HG02870 (cell line): ENCODE measurements around the gene GIPC3.
"Not testable (repeated sequence)": the region's sequence is repeated elsewhere in the genome, so short reads cannot be mapped to it uniquely, and the experiment has no call there.

Experiments
- ATAC-seq: cut with Tn5 transposase; IDR thresholded peaks from one replicate; pipeline ENCODE4 v1.9.1; 2021; ENCODE audit warnings: mild to moderate bottlenecking, moderate library complexity; ENCODE audit not compliant: unreplicated experiment

Gene GIPC3

GRCh38 chr19:3575949-3576673 lies 9.2 kb upstream of the GIPC3 start:
- ATAC-seq = no peak

GRCh38 chr19:3576696-3577443 lies 8.4 kb upstream of the GIPC3 start:
- no peak for ATAC-seq

GRCh38 chr19:3577723-3578344 lies 7.4 kb upstream of the GIPC3 start:
- ATAC-seq = no peak

- no peak for ATAC-seq
Observed at GRCh38 chr19:3578390-3578789, 6.9 kb upstream of the GIPC3 start.

GRCh38 chr19:3580156-3580934 lies 4.9 kb upstream of the GIPC3 start:
- ATAC-seq = no peak

GRCh38 chr19:3581792-3582191 lies 3.5 kb upstream of the GIPC3 start:
- ATAC-seq = not testable (repeated sequence)

- ATAC-seq = not testable (repeated sequence)
Observed at GRCh38 chr19:3584036-3584802, 1.1 kb upstream of the GIPC3 start.

- no peak for ATAC-seq
Observed at GRCh38 chr19:3586127-3586626, 899 bp downstream of the GIPC3 start.

- ATAC-seq = no peak
Observed at GRCh38 chr19:3586707-3587346, 1.5 kb downstream of the GIPC3 start.

GRCh38 chr19:3589439-3589838 lies 4.2 kb downstream of the GIPC3 start:
- ATAC-seq = no peak

GRCh38 chr19:3589949-3590348 lies 4.7 kb downstream of the GIPC3 start:
- no peak for ATAC-seq

- ATAC-seq = no peak
Observed at GRCh38 chr19:3590991-3591659, 5.8 kb downstream of the GIPC3 start.

- ATAC-seq = no peak
Observed at GRCh38 chr19:3591876-3592613, 6.8 kb downstream of the GIPC3 start.

GRCh38 chr19:3593156-3593555 lies 7.9 kb downstream of the GIPC3 start:
- ATAC-seq = no peak

GRCh38 chr19:3595521-3596061 lies 10.3 kb downstream of the GIPC3 start:
- no peak for ATAC-seq

GRCh38 chr19:3599776-3600187 lies 14.5 kb downstream of the GIPC3 start:
- no peak for ATAC-seq

- no peak for ATAC-seq
Observed at GRCh38 chr19:3601021-3601420, 15.7 kb downstream of the GIPC3 start.

- no peak for ATAC-seq
Observed at GRCh38 chr19:3603121-3603811, 18.0 kb downstream of the GIPC3 start.
